Nucleus accumbens (tissue), 56 donors: Measurements from ENCODE around the gene MFN2.
"Not testable (repeated sequence)": the region's sequence is repeated elsewhere in the genome, so short reads cannot be mapped to it uniquely, and the experiment has no call there.

ENCODE experiments used
- DNase-seq, 56 donors: peaks; one replicate each; lab custom pipeline; 2025; lab: John Stamatoyannopoulos, UW

MFN2 gene

GRCh38 chr1:11991969-11992676 is 11.9 kb downstream of the MFN2 start:
- DNase-seq: no peak

GRCh38 chr1:11997081-11997850 is 17.0 kb downstream of the MFN2 start:
- DNase-seq: no peak

GRCh38 chr1:11998636-11999035 is 18.4 kb downstream of the MFN2 start:
- no peak for DNase-seq

GRCh38 chr1:11999236-11999635 is 19.0 kb downstream of the MFN2 start:
- DNase-seq: no peak

GRCh38 chr1:12001249-12001917 is 21.1 kb downstream of the MFN2 start:
- peak in 17 of 56 donors; percentile 3 to 73 (median 16) for DNase-seq

GRCh38 chr1:12001996-12002493 is 21.8 kb downstream of the MFN2 start:
- DNase-seq: no peak

GRCh38 chr1:12003762-12004161 is 23.5 kb downstream of the MFN2 start:
- no peak for DNase-seq

GRCh38 chr1:12005488-12006166 is 25.4 kb downstream of the MFN2 start:
- DNase-seq: peak in 1 of 56 donors; percentile 24

GRCh38 chr1:12006167-12006921 is 26.1 kb downstream of the MFN2 start:
- peak in 12 of 56 donors; percentile 5 to 55 (median 20) for DNase-seq

- DNase-seq: no peak
These were observed 27.0 kb downstream of the MFN2 start for GRCh38 chr1:12007204-12007603.

- DNase-seq: not testable (repeated sequence)
These were observed 28.1 kb downstream of the MFN2 start for GRCh38 chr1:12008355-12008754.

- DNase-seq: no peak
These were observed 29.2 kb downstream of the MFN2 start for GRCh38 chr1:12009318-12009947.

- no peak for DNase-seq
These were observed 30.7 kb downstream of the MFN2 start for GRCh38 chr1:12010746-12011570.

- DNase-seq: peak in 1 of 56 donors; percentile 16
These were observed 31.8 kb downstream of the MFN2 start for GRCh38 chr1:12011998-12012397.

- peak in 1 of 56 donors; percentile 7 for DNase-seq
These were observed 32.5 kb downstream of the MFN2 start for GRCh38 chr1:12012560-12013316.

GRCh38 chr1:12014141-12014991 is 34.1 kb downstream of the MFN2 start:
- DNase-seq: peak in 2 of 56 donors; percentile 19 to 30
